ENCODE data around the gene C15orf39.
"Not testable (repeated sequence)": the region's sequence is repeated elsewhere in the genome, so short reads cannot be mapped to it uniquely, and the experiment has no call there.

C15orf39 gene

DNA sequence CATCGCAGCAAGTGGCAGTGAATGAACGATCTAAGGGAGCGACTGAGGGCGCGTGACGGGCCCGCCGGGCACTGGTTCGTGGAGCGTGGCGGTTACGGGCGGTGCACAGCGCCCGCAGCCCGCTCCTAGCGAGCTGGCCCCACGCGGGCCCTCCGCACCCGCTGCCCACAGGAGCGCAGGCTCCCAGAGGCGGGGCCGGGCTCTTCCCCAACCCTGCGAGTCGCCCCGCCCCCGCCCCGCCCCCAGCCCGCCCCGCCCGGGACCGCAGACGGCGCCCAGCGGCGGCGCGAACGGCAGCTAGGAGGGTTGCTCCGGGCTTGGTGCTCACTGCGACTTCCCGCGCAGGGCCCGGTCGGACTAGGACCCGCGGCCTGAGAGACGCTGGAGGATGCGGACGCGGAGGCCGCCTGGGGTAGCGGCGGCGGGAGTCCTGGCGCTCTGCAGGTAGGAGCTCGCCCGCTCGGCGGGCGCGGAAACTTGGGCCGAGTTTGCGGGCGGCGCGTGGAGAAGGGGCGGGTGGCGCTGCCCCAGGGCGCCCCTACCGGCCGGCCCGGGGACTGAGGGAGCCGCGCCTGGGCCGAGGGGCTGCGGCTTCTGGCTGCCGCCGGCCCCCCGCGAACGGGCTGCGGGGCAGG, at the start of gene C15orf39:
Gene C15orf39, plus strand, starts transcription at position 267 of the 635 bp plus-strand sequence. CDS start 4,167 bp downstream, outside the sequence.
- peak; percentile 88 for DNase-seq

DNA sequence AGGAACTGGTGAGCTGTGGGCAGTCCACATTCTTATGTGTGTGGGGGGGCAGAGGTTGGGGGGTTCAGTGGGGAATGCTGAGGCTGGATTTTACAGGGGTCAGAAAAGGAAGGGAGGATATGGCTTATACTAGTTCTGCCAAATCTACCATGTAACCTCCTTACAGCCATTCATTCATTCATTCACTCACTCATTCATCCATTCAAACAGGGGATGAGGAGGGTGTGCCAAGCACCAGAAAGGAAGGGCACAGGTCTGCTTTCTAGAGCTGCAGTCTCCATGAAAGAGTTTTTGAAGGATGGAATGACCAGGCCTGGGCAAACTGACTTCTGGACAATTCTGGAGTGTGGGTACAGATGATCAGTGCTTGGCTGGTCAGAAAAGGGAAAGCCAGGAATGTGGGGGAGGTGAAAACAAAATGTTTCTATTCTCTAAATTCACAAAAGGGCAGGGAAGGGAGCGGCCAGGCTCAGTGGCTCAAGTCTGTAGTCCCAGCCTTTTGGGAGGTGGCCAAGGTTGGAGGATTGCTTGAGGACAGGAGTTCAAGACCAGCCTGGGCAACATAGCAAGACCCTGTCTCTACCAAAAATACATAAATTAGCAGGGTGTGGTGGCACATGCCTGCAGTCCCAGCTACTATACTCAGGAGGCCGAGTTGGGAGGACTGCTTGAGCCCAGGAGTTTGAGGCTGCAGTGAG, 49.2 kb upstream of the C15orf39 start:
- DNase-seq: no peak

DNA sequence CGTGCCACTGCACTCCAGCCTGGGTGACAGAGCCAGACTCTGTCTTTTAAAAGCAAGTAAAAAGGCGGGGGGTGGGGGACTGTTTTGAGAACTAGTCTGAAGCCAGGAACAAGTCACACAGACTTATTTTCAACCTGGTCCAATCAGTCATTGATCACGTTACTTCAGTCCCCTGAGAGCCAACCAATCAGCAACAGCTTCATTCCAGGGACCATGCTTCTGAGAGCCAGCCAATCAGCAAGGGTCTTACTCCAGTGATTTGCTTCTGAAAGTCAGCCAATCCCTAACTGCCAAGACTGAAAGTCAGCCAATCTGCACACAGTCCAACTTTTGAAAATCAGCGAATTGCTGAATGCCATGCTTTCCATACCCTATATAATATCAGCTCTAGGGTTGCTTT, 48.6 kb upstream of the C15orf39 start:
- DNase-seq: peak; percentile 21

DNA sequence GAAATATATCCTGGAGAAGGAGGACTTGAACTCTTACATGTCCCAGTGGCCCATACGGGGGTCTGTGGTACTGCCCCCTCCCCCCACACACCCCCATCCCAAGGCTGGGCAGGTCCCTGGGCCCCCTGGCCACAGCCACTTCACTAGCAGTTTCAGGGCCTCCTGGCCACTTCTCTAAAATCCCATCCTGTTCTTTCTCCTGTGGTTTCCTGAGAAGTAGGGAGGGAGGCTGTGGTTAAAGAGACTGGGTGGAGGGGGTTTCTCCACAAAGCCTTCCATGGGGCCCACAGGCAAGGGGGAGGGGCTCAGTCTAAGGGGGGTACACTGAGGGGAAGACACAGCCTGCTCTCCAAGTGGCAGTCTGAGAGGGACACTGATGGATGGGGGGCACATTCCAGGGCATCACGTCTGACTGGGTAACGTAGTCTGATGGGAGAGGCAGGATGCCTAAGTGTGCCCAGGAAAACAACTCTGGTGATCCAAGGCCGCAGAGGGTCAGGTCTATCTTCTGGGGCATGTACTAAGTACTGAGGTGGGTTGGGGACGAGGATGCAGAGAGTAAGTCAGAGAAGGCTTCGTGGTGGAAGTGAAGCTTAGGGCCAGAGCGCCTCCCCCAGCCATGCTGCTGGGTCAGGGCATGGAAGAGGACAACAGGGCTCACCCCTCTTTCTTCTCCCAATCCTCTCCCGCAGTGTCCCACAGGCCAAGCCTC, 48.0 kb upstream of the C15orf39 start:
- no peak for DNase-seq

DNA sequence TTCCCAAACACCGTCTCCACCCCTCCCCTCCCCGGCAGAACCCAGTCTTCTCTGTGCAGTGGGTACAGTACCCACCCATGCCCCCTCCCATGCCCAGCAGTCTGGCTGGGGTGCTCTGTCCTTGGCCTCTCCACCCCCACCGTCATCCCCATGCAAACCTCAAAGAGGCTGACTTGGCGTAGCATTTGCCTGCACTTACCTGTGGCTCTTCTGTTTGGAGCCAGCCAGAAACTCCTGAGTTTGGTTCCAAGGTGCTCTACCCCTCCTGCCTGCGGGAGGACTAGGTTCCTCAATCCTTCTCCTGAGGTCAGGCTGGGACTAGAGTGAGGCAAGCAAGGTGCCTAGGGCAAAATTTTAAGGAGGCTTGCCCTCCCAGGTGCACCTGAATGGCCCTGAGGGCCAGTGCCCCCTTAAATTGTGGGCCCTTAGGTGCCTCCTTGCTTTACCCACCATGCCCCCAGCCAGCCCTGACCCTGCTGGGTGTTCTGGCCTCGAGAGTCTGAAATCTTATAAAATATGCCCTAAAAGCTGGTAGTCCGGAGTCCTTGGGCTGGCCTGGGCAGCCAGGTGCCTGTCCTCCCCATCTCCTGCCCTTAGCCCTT, 47.1 kb upstream of the C15orf39 start:
- DNase-seq: no peak

DNA sequence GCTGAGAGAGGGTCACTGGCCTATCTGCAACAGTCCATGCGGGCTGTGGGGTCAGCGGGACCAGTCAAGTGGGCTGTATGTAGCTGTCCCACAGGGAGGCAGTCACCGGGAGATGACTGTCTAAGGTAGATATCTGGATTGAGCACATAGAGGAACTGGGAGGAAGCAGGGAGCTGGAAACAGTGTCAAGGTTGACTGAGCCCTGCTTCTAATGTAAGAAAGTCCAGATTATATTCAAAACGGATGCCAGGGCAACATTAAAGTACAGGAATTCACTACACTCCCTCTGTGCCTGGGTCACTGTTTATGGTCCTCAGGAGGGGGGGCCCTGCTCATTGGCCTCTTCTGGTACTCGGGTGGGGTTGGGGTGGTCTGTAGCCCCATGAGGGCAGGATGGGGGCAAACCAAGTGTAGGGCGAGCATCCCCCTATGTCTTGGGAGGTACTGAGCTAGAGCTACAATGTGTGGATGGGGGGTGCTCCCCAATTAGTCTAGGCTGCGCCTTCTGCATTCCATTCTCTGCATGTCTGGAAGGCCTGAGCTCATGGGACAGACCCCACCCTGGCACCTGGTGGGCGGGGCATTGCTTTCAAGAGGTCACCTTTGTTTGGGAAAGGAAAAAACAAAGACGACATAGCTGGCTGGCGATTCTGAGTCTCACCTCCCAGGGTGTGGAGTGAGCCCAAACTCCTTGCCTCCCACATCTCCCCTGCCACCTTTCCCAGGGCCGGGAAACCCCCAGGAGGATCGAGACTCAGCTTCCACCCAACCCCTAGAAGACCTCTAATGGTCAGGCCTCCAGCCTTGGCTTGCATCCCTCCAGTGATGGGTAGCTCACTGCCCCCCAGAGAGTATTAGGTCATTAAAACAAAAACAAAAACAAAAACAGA, 45.1 kb upstream of the C15orf39 start:
- no peak for DNase-seq

DNA sequence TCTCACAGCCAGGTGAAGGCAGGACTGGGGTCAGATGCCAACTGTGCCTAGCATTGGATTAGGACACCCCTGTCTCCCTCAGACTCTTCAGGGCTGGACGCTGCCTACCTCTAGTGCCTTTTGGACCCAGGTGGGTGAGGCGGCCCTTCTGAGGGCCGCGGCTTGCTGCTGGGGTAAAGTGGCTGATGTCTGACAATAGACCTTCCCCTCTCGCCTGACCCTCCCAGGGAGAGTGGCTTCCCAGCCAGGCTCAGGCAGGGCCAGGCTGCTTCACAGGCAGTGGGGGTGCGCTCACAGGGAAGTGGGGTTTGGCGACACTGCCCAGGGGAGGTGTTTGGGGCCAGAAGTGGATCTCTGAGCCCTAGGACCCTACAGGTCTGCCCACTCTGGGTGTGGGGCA, 43.3 kb upstream of the C15orf39 start:
- DNase-seq: no peak

DNA sequence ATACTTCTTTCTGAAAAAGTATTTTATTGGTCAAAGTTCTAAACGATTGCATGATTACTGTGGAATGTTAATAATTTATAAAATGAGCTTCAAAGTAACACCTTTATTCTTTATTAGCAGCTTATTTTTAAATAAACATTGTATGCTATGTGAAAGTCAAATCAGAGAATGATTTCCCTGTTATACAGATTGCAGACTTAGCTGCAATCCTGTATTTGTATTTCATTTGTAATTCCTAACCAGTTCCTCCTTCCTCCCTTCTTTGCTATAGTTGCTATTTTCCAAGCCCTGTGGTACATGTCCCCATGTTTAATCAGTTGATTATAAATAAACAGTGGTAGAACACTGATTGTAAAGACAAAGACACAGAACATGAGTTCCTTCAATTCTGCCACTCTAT, 42.4 kb upstream of the C15orf39 start:
- no peak for DNase-seq

DNA sequence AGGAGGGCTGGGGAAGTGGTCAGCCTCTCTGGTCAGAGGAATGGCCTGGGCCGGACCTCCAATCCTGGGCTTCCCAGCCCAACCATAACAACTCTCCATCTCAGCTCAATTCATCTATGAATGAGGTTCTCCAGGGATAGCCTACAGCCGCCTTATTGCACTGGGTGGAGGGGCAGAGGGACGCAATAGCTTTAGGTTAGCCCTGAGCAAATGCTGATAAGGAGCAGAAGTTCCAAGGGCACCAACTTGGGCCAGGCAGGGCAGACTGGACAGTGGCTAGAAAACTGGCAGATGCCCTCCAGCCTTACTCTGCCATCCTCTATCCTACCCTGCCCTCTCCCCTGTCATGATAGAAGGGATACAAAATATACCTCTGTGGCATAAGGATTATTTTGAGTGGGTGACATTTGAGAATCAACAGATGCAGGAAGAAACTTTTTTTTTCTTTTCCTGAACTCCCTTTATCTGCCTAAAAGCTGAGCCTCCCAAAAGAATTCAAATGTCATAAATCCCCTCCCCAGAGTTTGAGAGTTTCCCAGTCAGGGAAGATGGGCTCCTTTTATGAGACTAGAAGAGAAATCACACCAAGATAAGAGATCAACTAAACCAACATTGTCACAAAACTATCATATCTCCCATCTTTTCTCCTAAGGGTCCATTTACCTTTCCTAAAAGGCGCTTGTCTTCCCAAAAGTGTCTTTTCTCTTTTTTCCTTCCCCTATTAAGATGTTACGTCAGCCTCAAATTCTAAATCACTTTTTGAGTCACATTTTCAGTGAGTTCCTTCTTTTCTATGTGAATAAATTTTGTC, 40.4 kb upstream of the C15orf39 start:
- no peak for DNase-seq

DNA sequence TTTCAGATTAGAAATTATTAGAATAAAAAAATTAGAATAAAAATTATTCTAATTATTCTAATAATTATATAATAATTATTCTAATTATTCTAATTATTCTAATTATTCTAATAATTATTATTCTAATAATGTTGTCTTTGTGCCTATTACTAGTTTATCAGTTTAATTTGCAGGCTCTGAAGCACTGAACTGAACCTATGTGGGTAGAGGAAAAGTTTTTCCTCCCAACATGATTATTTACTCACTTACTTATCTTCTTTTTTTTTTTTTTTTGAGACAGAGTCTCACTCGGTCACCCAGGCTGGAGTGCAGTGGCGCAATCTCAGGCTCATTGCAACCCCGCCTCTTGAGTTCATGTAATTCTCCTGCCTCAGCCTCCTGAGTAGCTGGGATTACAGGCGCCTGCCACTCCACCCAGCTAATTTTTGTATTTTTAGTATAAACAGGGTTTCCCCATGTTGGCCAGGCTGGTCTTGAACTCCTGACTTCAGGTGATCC, 39.7 kb upstream of the C15orf39 start:
- DNase-seq: no peak

DNA sequence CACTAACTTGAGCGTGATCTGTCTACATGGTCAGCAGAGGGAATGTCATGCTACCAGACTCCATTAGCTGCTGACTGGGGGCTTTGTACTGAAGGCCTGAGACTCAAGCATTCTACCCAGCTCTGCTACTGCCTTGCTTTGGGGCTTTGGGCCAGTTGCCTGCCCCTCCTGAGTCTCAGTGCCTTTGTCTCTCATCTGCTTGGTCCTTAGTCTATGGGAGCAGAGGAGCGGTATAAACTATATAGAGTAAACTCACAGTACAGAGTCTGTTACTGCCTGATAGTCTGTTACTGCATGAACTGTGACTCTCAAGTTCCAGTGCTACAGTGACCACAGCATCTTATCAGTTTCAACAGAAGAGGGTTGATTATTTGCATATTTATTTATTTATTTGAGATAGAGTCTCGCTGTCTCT, 38.5 kb upstream of the C15orf39 start:
- no peak for DNase-seq

DNA sequence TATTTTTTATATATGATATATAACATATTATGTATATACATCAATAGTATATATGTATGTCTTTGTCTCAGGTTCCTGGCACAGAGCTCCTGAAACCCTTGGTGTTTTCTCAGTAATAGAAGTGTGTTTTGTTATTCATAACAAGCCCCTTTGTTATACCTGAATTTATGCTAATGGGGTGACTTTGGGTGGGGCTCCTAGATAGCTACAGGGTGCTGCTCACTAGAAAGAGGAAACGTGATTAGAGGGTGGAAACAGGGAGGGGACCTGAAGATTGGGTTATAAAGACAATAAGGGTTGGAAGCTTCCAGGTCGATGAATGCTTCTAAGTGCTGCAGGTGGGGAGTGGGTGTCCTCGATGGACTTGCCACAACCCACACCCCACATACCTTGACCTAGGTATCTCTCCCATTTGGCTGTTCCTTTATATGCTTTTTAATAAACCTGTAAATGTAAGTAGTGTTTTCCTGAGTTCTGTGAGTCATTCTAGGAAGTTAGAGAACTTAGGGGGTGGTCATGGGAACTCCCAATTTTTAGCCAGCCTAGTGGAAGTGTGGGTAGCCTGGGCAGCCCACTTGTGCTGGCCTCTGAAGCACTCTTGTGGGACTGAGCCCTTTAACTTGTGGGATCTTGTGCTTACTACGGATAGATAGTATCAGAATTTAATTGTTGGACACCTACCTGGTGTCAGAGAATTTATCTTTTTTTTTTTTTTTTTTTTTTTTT, 36.9 kb upstream of the C15orf39 start:
- DNase-seq: no peak

DNA sequence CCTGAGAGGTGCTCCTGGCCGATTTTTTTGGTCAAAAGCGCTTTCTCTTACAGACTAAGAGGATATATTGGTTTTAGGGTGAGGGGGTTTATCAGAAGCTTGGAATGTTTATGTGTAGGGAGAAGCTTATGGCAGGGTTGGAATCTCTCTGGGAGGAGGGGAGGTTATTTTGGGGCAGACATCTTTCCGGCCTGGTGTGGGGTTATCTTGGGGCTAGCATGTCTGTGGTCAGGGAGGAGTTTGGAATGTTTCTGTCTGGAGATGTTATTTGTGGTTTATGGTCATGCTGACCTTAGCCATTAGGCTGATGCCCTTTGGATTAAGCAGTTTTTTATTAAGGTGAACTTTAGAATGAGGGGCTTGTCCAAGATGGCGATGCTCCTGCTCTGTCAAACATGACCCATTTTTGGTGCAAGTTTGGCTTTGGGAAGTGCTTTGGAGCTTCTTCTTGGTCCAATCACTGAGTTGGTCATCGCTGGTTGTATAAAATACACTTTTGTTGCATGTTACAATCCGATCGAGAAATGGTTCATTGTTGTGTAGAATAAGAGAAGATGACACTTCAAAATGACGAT, 35.1 kb upstream of the C15orf39 start:
- not testable (repeated sequence) for DNase-seq

DNA sequence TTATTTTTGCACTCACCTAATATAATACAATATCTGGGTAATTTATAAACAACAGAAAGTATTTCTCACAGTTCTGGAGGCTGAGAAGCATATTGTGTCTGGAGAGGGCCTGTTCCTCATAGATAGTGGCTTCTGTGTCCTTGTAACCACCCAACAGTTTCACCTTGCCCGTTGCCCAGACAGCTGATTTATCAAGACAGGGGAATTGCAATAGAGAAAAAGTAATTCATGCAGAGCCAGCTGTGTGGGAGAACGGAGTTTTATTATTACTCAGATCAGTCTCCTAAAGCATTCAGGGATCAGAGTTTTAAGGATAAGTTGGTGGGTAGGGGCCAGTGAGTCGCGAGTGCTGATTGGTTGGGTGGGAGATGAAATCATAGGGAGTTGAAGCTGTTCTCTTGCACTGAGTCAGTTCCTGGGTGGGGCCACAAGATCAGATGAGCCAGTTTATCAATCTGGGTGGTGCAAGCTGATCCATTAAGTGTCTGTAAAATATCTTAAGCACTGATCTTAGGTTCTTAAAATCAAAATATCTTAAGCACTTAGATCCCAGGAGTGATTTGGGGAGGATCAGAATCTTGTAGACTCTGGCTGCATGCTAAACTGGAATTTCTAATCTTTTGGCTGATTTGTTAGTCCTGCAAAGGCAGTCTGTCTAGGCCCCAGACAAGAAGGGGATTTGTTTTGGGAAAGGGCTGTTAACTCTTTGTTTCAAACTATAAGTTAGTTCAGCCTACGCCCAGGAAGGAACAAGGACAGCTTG, 33.9 kb upstream of the C15orf39 start:
- peak; percentile 33 for DNase-seq

DNA sequence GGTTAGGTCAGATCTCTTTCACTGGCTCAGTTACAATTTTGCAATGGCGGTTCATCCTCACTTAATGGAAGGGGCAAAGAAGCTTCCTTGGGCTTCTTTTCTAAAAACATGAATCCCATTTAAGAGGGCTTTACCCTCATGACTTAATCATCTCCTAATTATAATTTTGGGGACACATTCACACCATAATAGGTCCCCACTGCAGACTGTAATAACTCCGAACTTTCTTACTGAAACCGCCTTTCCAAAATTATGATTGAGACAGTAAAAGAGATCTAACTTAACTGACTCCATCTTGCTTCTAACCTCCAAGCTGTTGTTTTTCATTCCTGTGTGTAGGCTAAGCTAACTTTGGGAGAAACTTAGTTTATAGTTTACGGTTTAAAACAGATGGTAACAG, 33.3 kb upstream of the C15orf39 start:
- no peak for DNase-seq

DNA sequence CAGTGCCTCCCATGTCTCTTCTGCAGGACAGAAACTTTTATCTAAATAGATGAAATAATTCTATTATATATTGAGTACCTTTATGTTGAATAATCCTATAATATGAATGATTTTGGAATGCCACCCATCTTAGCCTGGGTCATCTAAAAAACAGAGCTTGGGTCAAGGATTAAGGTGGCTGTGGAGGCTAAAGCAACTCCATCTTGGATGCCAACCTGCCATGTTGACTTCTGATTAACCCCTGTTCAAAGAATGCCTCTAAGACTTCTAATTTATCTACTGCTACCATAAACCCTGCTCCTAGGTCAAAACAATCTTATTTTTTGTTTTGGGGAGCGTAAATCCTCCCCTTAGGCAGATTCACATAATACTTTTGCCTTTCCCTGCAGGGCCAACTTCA, 31.5 kb upstream of the C15orf39 start:
- no peak for DNase-seq

DNA sequence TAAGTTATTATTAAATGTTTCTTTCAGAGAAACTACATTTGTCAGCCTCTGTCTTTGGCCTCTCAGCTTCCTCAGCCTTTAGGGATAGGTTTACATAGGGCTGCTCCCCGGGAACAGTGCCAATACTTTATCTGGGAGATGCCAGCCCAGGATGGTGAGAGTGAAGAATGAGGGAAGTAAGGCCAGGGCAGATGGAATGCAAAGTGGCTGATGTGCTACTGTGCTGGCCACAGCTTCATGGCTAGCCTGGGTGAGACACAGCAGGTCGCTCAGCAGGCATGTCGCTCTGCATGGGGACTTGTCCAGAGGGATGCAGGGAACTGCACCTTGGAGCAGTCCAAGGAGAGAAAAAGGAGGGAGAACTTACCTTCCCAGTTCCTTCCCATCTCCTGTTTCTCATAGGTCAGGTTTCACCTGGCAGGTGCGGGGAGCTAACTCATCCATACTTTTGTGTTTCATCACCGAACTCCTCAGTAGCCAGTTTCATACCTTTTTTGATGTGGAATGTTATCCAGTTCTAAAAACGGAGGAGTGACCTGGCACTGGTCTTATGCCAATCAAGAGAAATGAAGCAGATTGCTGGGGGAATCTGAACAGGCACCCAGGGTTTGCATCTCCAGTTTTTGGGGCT, 30.9 kb upstream of the C15orf39 start:
- no peak for DNase-seq

DNA sequence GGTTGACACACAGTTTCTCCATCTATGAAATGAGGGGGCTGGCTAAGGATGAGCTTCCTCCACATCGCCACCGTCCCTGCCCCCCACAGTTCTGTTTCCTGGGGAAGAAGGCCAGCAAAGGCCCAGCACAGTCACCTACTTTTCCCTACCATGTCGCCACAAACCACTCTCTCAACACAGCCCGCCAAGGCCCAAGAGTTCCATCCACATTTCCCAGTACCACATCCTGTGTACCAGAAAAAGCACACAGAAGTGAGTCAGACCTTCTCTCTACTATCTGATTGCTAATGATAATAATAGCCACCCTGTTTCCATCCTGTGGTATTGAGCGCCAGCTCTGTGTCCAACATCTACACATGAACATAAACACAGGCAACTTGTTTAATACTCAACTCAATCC, 30.3 kb upstream of the C15orf39 start:
- peak; percentile 72 for DNase-seq

DNA sequence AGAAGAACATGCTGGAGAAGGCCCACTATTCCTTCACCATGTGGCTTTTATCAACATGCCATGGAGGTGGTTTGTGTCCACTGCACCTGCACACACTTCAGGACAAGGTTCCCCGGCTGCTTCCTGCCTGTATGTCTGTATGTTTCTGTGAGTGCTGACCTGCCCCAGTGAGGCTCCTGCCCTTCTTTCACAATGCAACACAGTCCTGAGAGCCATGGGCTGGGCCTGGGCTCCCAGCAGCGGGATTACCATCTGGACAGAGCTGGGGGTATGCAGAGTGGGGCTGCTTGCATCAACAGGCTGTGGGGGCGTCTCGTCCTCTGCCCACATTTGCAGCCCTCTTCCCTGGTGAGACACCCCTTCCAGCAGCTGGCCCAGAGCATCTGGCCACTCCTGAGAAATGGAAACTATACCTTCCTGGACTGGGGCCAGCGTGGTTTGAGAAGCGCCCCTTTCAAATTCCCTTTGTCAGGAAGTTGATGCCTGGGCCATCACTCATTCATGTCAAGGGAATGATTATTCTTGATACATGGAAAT, 29.3 kb upstream of the C15orf39 start:
- no peak for DNase-seq

All from NK-92 treated with Interleukin-12 subunit alpha and Interleukin-12 subunit beta, amount 100 ng/mL, for 24 hours (cell line).